Measurements from ENCODE around the gene RAB22A.
"Not testable (repeated sequence)": the region's sequence is repeated elsewhere in the genome, so short reads cannot be mapped to it uniquely, and the experiment has no call there.

Gene RAB22A

GRCh38 chr20:58408603-58409246 is 99.2 kb downstream of the RAB22A start:
- no peak for DNase-seq (ENCODE audit: low read depth in 1 of 2, low spot score in 1 of 2)

- DNase-seq (ENCODE audit: low read depth in 1 of 2, low spot score in 1 of 2): not testable (repeated sequence)
Measured at GRCh38 chr20:58414216-58414615, 104.7 kb downstream of the RAB22A start.

GRCh38 chr20:58414786-58415185 is 105.3 kb downstream of the RAB22A start:
- not testable (repeated sequence) for DNase-seq (ENCODE audit: low read depth in 1 of 2, low spot score in 1 of 2)

- DNase-seq (ENCODE audit: low read depth in 1 of 2, low spot score in 1 of 2): no peak
Measured at GRCh38 chr20:58416057-58416456, 106.5 kb downstream of the RAB22A start.

GRCh38 chr20:58416835-58417234 is 107.3 kb downstream of the RAB22A start:
- no peak for DNase-seq (ENCODE audit: low read depth in 1 of 2, low spot score in 1 of 2)
